Transverse colon (tissue), 4 donors: ENCODE measurements around the gene RPLP1. TPM values are rescaled to one million over a fixed set of nuclear protein-coding genes. Genes with fewer than 3 reads are reported as not detected.

Experiments
- DNase-seq: peaks from one replicate; pipeline ENCODE4 v3.0.0-alpha.2; 2019
- H3K27ac ChIP-seq, 4 donors: fragments of 200-600 bp; sonication (generic); 2 replicates each; pipeline ENCODE4 v1.5.1; 2016 to 2018; ENCODE audit warnings: inconsistent platforms in 4 of 4
- H3K27me3 ChIP-seq: fragments of 200-600 bp; sonication (generic); 2 replicates; pipeline ENCODE4 v1.5.1; 2017; ENCODE audit warnings: inconsistent platforms
- H3K36me3 ChIP-seq, 4 donors: fragments of 200-600 bp; sonication (generic); 2 replicates each; pipeline ENCODE4 v1.5.1; 2017 to 2019; ENCODE audit warnings: inconsistent platforms in 4 of 4
- H3K4me1 ChIP-seq, 4 donors: fragments of 200-600 bp; sonication (generic); 2 replicates each; pipeline ENCODE4 v1.5.1; 2017 to 2020; ENCODE audit warnings: inconsistent platforms in 4 of 4
- H3K4me3 ChIP-seq, 4 donors: fragments of 200-600 bp; sonication (generic); 1 replicate in 1 of 4; 2 replicates in 3 of 4; pipeline versions ENCODE4 v1.5.1 to v1.6.1; 2017 to 2019; ENCODE audit warnings: inconsistent platforms in 4 of 4
- H3K9me3 ChIP-seq, 2 donors: fragments of 200-600 bp; sonication (generic); 2 replicates each; pipeline ENCODE4 v1.5.1; 2017 to 2019; ENCODE audit warnings: inconsistent platforms in 2 of 2
- EP300 ChIP-seq: sonication (generic); formaldehyde crosslinking; IDR thresholded peaks from one replicate; pipeline ENCODE4 v1.6.1; 2017; ENCODE audit warnings: antibody characterized with exemption, low read depth
- POLR2A ChIP-seq: fragments of 450-650 bp; IDR thresholded peaks from one replicate; pipeline ENCODE4 v1.6.1; 2016; ENCODE audit warnings: antibody characterized with exemption, mild to moderate bottlenecking, moderate library complexity
- POLR2AphosphoS5 ChIP-seq, 3 donors: sonication (generic); formaldehyde crosslinking; IDR thresholded peaks; one replicate each; pipeline ENCODE4 v1.6.1; 2016; ENCODE audit warnings: antibody characterized with exemption in 3 of 3
- WGBS, 2 donors: methylation state at CpG; one replicate each; pipeline ENCODE4 v1.1.5; 2018; ENCODE audit warnings: low coverage in 1 of 2; 5-methylcytosine and 5-hydroxymethylcytosine counted together
- in situ Hi-C, 4 donors: fragments of 200-750 bp; cut with MboI; loops; one replicate each; pipeline versions ENCODE4 v1.15.0 to v1.15.1; 2017; ENCODE audit warnings: low sequenced_read_pairs in 3 of 4, low pct_ligation_motif_present in 1 of 4, low pct_unique_long_range_greater_than_20kb in 1 of 4
- intact Hi-C: fragments of 100-400 bp; cut with DNase I; formaldehyde crosslinking; loops from one replicate; pipeline ENCODE4 v1.15.1; 2023; ENCODE audit warnings: low total_unique reads
- total RNA-seq, 4 donors: library from RNA; depleted of rRNA; stranded (reverse); fragments of >200 nt; gene quantifications; one replicate each; pipeline ENCODE4 v1.1.0, GENCODE V29; 2016
- TF ChIP-seq, protein P1 (sequence below), 5 experiments: fragments of 200-600 bp in 3 of 5; fragments of 450-650 bp in 2 of 5; sonication (generic) in 3 of 5; IDR thresholded peaks; 1 replicate in 2 of 5; 2 replicates in 3 of 5; pipeline ENCODE4 v1.5.1; 2016 to 2017; ENCODE audit warnings: antibody characterized with exemption in 5 of 5, inconsistent platforms in 3 of 5, mild to moderate bottlenecking in 2 of 5, moderate library complexity in 1 of 5

RPLP1 gene
- total RNA-seq, 4 donors from 2014 or later, result 279 to 742 (median 450) TPM

DNA sequence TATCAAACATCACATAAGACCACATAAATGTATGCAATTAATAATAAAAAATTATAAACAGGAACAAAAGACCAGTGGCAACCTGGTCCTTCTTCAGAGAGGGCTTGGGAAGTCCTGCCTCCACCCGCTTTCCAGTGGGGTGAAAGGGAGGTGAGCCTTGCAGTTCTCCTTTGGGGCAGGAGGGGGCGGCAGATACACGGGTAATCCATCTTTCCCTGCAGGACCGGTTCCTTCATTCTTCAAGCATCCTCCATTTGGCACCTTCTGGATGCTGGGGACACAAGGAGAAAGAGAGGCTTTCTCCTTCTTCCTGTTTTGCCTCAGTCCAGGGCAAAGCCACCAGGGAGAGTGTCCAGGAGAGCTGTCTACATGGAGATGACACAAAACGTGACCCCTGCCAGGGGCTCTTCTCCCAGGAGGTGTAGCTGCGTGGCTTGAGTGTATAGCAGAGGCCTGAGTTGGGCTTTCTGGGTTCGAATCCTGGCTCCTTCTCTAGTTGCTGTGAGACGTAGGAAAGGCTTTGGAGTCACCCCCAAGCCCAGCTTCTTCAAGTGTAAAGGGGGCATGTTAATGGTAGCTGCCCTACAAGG, 23.2 kb downstream of the RPLP1 start:
- DNase-seq, result peak; percentile 84
- no peaks in the 10 kb centered on the region for H3K4me1 ChIP-seq
- peaks cover 0 to 5% of the 10 kb centered on the region in 2 donors for H3K9me3 ChIP-seq
- WGBS, 2 donors, result 30 to 40% methylated on average over 1 to 8 of the region's 8 CpGs
- H3K36me3 ChIP-seq, result no peaks in the 10 kb centered on the region
- TF ChIP-seq EP300, result no peak
- TF ChIP-seq, protein P1, sequence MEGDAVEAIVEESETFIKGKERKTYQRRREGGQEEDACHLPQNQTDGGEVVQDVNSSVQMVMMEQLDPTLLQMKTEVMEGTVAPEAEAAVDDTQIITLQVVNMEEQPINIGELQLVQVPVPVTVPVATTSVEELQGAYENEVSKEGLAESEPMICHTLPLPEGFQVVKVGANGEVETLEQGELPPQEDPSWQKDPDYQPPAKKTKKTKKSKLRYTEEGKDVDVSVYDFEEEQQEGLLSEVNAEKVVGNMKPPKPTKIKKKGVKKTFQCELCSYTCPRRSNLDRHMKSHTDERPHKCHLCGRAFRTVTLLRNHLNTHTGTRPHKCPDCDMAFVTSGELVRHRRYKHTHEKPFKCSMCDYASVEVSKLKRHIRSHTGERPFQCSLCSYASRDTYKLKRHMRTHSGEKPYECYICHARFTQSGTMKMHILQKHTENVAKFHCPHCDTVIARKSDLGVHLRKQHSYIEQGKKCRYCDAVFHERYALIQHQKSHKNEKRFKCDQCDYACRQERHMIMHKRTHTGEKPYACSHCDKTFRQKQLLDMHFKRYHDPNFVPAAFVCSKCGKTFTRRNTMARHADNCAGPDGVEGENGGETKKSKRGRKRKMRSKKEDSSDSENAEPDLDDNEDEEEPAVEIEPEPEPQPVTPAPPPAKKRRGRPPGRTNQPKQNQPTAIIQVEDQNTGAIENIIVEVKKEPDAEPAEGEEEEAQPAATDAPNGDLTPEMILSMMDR (IDR thresholded peaks at IDR 0.05), result peak; percentile 92 to 96 (median 95)
- H3K4me3 ChIP-seq, result no peak overlapping the region
- no peaks in the 10 kb centered on the region for H3K27me3 ChIP-seq
- in situ Hi-C loops, result loop anchor here in 3 of 4 donors (10.0 kb wide), 1 partner anchor 1009 kb away; no protein-coding TSS in a partner anchor
- no peak overlapping the region for H3K27ac ChIP-seq
- intact Hi-C loops, result no loop called here

DNA sequence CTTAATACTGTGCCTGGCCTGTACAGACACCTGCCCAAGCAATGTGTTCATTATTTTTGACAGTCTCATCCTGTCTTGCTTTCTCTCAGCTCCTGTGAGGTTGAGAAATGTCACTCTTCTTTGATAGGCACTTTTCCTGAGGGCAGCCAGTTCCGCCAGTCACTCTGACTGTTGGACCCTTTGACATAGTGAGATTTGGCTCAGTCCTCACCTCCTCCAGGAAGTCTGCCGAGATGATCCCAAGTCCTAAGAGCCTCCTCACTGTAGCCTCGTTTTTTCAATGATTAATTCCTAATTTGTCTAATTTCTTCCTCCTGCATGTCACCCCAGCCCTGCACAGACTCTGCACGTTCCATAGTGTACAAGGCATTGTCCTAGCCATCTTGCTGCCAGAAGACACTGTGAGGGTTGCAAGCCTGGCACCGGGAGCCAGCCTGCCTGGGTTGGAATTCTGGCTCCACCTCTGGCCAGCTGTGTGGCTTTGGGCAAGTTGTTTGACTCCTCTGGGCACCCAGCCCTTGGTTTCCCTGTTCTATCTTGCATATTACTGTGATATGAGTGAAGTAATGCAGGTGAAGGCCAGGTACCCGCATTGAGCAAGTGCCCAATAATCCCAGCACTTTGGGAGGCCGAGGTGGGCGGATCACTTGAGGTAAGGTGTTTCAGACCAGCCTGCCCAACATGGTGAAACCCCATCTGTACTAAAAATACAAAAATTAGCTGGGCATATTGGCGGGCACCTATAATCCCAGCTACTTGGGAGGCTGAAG, 24.3 kb downstream of the RPLP1 start:
- TF ChIP-seq EP300, result no peak
- TF ChIP-seq, protein P1 (IDR thresholded peaks at IDR 0.05), result no peak
- TF ChIP-seq POLR2A, result no peak
- TF ChIP-seq POLR2AphosphoS5 (IDR thresholded peaks at IDR 0.05), result no peak
- WGBS, 2 donors, result 77 to 93% methylated on average over 3 to 9 of the region's 9 CpGs
- Histone ChIP-seq H3K4me3 (no peak overlapping the region), H3K9me3 (peaks cover 0 to 5% of the 10 kb centered on the region in 2 donors), H3K4me1 (no peaks in the 10 kb centered on the region), H3K27ac (no peak overlapping the region), H3K27me3 (no peaks in the 10 kb centered on the region), H3K36me3 (no peaks in the 10 kb centered on the region)
- intact Hi-C loops, result no loop called here
- DNase-seq, result no peak
- in situ Hi-C loops, result loop anchor here in 3 of 4 donors (10.0 kb wide), 1 partner anchor 1008 kb away; no protein-coding TSS in a partner anchor

DNA sequence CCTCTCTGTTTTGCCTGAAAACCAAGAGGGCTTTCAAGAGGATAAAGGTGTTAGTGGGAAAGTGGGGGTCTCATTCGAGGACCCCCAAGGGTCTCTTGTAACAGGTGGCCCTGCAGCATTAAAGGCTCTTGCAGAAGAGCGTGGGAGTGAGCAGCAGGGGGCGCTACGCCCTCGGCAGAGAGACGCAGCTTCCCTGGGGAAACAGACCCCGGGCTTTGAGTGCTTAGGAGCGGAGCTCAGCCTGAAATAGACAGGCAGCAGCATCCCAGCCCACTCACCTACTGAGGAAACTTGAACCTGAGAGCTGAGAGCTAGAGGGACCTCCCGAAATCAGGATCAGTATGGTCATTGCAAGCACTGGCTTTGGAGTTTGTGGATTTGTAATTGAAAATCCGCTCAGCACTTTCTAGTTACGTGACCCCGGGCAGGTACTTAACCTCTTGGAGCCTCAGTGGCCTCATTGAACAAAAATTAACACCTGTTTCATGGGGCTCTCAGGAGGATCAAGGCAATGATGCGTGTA, 25.7 kb downstream of the RPLP1 start:
- Histone ChIP-seq H3K4me3 (no peak overlapping the region), H3K27me3 (no peaks in the 10 kb centered on the region), H3K36me3 (no peaks in the 10 kb centered on the region), H3K27ac (no peak overlapping the region), H3K4me1 (no peaks in the 10 kb centered on the region), H3K9me3 (peaks cover 0 to 5% of the 10 kb centered on the region in 2 donors)
- DNase-seq, result peak; percentile 44
- intact Hi-C loops, result loop anchor here (2.0 kb wide), 1 partner anchor 1014 kb away; no protein-coding TSS in a partner anchor
- no peak for TF ChIP-seq EP300
- TF ChIP-seq, protein P1 (IDR thresholded peaks at IDR 0.05), result peak; percentile 67 to 79 (median 78)
- TF ChIP-seq POLR2A, result no peak
- in situ Hi-C loops, result loop anchor here in 3 of 4 donors (10.0 kb wide), 1 partner anchor 1006 kb away; no protein-coding TSS in a partner anchor
- 32% methylated on average over 13 of the region's 13 CpGs; no CpG with 5 or more reads in 1 of the 2 donors for WGBS, 2 donors

DNA sequence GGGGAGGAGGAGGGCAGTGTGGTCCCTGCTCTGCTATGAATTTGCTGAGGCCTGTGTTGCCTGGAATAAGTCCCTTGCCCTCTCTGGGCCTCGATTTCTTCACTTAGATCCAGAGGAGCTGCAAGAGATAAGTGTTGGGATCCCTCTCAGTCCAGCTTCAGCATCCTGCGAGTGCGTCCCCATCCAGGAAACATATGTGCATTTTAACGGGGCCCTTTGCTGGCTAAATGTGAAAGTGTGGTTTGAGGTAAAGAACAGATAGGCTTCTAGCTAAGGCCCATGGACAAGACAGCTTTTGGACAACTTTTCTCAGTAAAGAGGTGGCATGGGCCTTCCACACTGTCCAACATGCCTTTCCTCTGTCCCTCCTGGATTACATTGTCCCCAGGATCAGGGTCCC, 26.5 kb downstream of the RPLP1 start:
- Histone ChIP-seq H3K27me3 (no peaks in the 10 kb centered on the region), H3K36me3 (no peaks in the 10 kb centered on the region), H3K4me1 (no peaks in the 10 kb centered on the region), H3K27ac (no peak overlapping the region), H3K4me3 (no peak overlapping the region), H3K9me3 (peaks cover 0 to 5% of the 10 kb centered on the region in 2 donors)
- in situ Hi-C loops (loop anchor here in 3 of 4 donors (10.0 kb wide), 1 partner anchor 1006 kb away; no protein-coding TSS in a partner anchor), intact Hi-C loops (loop anchor here (2.0 kb wide), 1 partner anchor 1014 kb away; no protein-coding TSS in a partner anchor)
- 75% methylated on average over 4 of the region's 4 CpGs; no CpG with 5 or more reads in 1 of the 2 donors for WGBS, 2 donors
- no peak for DNase-seq
- TF ChIP-seq, protein P1 (IDR thresholded peaks at IDR 0.05), result no peak
- TF ChIP-seq EP300, result no peak
- no peak for TF ChIP-seq POLR2AphosphoS5 (IDR thresholded peaks at IDR 0.05)
- no peak for TF ChIP-seq POLR2A
